Measurements from ENCODE around the gene C9.
"Not testable (repeated sequence)": the region's sequence is repeated elsewhere in the genome, so short reads cannot be mapped to it uniquely, and the experiment has no call there.

The C9 gene

DNA sequence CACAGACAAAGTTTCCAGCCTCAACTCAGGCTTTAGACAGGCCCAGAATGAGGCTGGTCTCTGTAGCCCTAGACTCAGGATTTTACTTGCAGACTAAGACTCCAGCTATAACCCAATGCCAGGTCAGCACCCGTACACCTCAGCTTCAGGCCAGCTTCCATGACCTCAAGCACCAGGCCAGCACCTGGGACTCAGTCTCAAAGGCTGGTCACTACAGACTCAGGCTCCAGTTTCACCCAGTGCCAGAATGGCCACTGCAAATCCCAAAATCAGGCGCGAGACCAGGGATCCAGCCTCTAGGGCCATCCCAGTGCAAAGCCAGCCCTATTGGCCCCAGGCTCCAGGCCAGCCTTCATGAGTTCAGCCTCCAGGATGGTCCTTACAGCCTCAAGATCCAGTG is 44.9 kb downstream of the C9 start:
- no peak for DNase-seq

DNA sequence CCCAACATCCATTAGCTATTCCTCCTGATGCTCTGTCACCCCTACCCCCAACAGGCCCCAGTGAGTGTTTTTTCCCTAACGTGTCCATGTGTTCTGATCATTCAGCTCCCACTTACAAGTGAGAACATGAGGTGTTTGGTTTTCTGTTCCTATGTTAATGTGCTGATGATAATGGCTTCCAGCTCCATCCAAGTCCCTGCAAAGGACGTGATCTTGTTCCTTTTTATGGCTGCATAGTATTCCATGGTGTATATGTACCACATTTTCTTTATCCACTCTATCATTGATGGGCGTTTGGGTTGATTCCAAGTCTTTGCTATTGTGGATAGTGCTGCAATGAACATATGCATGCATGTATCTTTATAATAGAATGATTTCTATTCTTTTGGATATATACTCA is 47.8 kb downstream of the C9 start:
- not testable (repeated sequence) for DNase-seq

DNA sequence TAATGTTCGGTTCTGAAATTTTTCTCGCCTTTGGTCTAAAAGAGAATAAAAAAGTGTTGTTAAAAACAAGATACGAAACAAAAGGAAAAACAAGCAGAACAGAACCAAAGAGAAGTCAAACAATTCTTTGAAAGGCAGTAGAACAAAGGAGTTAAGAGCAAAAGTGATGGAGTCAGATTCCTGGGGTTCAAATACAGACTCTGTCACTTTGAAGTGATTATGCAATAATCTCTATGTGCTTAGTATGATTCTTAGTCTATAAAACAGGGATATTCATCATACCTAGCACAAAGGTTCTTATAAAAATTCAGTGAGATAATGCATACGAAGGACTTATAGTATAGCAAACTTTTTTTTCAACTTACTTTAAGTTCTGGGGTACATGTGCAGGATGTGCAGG is 48.3 kb downstream of the C9 start:
- DNase-seq, result no peak

DNA sequence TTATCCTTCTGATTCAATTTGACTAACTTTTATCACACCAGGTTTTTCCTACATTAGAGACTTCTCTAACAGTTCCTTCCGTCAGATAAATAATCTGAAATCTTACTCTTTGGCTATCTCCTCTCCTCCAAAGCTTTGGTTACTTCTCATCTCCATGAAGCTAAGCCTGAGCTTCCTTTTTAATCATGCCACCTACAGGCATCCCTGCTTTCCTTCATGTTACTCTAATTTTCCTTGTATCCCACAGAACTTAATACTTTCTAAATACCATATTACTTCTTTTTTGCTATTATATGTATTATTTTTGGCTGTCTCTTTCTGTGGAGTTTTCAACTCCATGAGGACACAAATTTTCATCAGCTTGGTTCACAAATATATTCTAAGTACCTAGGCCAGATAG is 49.7 kb downstream of the C9 start:
- no peak for DNase-seq

DNA sequence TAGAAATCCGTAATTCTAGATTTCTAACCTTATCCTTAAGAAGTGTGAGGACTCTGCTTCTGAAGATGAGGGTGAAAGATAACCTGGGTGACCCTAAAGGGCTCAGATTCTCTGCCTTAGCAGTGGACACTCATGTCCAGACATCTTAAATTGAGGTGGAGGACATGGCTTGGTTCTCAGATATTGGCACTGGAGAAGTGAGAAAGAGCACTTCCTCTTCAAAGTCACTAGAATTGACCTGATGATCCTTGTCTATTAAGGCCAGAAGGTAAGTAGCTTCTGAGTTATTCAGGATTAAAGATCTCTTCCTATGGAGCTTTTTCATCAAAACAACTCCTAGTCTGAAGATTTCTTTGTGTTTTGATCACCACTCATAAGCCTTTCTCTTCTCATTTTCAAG is 54.8 kb downstream of the C9 start:
- no peak for DNase-seq

DNA sequence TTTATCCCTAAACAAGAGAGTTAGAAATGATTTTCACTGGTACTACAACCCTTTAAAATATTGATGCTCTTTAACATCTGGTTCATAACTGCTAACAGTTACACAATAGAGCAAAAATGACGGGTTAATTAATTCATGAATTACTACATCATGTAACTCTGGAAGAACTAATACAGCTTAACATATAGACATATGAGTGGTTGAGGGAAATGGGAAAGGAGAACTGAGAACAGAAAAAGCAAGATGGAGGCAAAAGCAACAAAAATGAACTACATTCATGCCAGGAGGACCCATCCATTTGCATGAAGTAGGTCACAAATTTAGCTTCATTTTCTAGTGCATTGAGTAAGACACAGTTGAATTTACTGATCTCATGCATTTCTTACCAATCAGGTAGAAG is 61.8 kb downstream of the C9 start:
- no peak for DNase-seq

DNA sequence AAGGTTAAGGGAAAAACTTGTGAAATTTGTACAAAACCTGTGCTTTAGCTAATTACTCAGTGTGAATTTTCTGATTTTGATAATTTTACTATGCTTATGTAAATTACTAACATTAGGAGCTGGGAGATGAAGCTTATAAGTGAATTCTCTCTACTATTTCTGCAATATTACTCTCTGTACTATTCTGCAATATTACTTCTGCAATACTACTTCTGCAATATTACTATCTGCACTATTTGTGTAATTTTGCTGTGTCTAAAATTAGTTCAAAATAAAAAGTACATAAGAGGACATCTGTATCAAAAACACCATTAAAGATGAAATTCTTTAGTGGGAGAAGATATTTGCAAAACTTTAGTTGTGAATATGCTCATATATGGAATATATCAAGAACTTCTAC is 62.9 kb downstream of the C9 start:
- DNase-seq, result no peak

DNA sequence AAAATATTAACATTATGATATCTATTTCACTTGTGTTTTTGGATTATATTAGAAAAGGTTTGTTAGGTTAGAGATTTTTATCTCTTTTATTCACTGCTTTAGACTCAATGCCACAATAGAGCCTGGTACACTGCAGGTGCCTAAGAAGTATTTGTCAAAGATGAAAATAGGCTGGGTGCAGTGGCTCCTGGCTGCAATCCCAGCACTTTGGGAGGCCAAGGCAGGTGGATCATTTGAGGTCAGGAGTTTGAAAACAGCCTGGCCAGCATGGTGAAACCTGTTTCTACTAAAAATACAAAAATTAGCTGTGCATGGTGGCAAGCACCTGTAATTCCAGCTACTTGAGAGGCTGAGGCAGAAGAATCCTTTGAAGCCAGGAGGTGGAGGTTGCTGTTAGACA is 64.3 kb downstream of the C9 start:
- no peak for DNase-seq

DNA sequence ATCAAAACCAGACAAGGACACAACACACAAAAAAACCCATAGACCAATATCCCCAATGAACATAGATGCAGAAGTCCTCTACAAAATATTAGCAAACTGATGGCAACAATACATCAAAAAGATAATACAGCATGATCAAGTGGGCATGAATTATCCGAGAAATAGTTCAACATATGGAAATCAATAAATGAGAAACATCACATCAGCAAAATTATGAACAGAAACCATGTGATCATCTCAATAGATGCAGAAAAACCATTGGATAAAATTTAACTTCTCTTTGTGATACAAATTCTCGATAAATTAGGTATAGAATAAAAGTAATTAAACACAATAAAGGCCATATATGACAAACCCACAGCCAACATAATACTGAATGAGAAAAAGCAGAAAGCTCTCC is 69.6 kb downstream of the C9 start:
- no peak for DNase-seq

DNA sequence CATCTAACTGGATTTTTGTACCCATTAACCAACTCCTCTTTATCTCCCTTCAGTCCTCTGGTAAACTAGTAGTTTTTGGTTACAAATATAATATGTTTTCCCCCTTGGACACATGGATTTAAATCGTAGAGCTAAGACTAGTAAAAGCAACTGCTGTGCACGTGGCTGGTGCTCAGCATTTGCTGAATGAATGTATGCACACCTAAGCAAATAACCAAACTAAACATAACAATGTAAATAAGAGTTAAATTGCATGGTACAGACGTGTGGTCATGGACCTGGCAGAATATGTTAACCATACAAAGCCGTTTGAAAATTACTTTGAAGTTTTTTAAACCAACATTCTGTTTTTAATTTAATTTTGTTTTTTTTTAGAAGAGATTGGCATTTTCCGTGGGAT is 79.7 kb downstream of the C9 start:
- DNase-seq, result no peak

DNA sequence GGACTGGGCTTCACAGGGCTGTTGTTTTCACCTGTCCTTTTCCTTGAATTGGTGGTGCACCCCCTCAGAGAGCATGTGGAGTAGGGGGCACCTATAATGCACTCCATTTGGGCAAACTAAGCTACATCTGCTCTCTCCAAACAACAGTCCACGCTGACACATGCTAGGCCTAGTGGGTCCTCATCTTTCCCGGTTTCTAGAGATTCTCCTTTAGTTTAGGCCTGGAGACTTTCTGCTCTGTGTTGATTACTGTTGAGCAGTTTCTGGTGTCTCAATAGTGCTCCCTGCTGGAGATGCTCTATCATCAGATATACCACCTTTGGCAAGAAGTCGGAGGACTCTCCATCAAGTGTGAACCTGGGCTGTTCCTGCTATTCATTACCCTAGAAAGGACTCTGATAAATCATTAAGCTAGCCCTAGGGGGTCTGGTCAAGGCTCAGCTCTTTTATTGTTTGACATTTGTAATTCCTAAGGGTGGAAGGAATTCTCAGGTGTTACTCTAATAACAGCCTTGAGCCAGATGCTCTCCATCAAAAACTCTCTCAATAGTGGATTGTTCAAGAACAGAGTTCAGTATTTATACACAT is 81.0 kb downstream of the C9 start:
- DNase-seq, result peak; percentile 60

DNA sequence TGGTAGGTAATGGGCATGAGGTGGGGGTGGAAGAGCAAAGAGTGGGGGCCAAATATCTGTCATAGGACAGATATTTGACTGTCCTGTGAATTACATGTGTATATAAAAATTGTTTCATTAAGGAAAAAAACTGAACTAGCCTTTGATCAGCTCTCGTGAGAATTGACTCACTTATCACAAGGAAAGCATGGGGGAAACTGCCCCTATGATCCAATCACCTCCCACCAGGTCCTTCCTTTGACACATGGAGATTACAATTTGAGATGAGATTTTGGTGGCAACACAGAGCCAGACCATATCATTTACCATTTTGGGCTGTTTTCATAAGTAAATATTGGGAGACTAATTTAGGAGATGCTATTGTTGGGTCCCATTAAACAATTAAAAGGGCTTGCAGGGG is 81.7 kb downstream of the C9 start:
- DNase-seq, result no peak

DNA sequence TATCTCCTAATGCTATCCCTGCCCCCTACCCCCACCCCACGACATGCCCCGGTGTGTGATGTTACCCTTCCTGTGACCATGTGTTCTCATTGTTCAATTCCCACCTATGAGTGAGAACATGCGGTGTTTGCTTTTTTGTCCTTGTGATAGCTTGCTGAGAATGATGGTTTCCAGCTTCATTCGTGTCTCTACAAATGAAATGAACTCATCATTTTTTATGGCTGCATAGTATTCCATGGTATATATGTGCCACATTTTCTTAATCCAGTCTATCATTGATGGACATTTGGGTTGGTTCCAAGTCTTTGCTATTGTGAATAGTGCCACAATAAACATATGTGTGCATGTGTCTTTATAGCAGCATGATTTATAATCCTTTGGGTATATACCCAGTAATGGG is 88.4 kb downstream of the C9 start:
- not testable (repeated sequence) for DNase-seq

DNA sequence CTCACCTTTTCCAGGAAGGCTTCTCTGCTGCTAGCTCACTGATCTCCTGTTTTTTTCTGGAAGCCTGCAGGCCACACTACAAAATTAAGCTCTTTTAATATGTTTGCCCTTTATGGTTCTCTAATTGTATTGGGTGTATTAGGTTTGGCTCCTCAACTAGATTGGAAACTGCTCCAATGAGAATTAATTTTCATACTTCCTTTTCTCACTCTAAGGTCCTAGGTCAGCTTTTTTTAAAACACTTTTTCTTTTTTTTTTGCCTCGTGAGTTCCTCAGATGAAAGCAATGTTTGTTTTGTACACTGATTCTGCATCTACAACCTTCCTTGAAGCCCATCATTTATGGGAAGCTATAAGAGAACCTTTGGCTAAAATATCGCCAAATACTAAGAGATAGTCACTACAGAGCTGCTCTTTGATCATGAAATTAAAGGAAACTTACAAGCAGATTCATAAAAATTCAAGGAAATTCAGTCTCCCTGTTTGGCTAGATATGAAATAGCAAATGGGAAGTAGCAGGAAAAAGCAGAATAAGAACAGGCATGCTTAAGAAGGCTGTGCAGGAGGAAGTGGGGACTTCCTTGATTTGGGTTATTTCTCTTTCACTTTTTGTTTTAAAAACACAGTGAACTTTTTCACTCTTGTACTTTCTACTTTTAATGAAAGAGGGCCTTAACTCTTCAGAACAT is 89.8 kb downstream of the C9 start:
- DNase-seq, result no peak

DNA sequence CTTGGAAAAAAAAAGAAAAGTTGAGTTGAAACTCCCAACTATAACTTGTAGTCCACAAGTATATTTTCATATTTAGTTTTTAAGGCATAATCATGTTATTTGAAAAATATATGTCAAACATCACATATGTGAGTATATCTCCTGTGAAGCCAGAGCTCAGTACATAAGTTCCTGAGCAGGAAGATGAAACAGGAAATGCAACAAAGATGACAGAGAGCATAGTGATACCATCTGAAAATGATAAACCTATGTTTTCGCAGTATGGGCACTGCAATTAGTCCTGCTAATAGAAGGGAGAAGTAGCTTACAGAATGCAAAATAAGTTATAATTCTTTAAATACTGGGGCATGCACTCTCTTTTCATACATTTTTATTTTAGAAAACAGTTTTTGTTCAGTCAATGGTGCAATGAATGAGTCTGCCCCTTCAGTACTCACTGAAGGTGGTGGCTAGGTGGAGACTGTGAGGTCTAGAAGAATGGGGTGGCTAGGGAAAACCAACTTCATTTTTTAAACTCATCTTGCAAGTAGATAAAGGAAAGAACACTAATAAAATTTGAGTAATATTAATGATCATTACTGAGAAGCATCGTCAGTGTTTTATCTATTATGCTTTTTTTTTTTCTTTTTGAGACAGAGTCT is 90.9 kb downstream of the C9 start:
- DNase-seq, result no peak

DNA sequence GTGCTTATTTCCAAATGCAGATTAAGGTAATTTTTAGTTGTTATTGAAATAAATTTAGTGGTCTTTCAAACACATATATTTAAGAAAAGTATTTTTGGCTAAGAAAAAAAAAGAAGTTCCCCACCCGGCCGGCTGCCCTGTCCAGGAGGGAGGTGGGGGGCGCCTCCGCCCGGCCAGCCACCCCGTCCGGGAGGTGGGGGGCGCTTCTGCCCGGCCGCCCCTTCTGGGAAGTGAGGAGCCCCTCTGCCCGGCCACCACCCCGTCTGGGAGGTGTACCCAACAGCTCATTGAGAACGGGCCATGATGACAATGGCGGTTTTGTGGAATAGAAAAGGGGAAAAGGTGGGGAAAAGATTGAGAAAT is 91.4 kb downstream of the C9 start:
- not testable (repeated sequence) for DNase-seq

DNA sequence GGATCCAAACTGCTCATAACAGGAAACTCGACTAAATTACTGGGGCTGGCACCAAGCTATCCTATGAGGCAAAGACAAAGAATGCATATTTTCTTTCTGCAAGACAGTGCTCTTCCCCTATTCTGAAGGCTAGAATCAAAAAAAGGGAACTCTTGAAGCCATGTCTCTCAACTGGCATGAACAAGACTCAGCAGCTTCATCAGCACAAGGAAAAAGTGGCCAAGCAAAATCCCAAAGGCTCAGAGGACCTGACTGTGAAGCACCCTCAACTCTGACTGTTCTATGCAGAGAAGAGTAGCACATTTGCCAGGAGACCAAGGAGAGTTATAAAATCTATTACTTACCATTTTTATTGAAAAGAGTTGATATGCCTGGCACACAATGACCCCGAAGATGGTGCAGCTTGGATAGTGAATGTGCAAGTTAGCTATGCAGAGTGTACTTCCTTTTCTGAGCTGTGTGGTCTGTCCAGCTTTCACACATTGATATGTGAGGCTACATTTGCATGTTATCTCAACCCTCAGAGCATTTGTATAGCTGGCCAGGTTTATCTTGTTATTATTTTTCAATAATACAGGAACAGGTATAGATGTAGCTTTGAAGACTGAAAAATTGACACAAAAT is 94.0 kb downstream of the C9 start:
- no peak for DNase-seq

DNA sequence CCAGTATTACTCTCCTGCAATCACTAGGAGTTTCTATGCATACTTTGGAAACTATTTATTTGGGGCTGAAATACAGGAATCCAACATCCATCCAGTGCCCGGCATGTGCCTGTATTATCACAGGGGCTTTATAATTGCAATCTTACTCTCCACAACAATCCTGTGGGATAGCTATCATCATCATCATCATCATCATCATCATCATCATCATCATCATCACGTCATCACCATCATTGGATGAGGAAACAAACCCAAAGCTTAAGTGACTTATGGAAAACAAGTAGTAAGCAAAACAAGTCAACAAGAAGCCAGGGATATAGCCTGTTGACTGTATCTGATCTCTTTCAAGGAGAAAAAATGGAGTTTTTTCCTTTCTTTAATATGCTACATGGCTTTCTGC is 97.1 kb downstream of the C9 start:
- DNase-seq, result no peak

DNA sequence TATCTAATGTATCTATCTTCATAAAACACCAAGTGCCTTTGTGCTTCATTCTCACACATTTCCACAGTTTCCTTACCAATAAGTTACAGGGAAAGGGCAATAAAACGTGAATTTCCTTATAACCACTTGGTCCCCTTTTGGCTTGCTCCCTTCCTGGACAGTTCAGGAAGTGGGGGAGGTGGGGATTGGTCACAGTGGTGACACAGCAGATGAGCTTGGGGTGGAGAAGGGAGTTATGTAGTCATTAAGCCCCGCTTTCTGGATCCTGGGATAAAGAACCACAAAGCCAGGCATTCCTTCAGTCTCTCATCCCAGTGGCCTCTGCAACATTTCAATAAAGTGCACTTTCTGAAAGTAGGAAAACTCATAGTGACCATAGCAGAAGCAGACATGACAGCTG is 97.9 kb downstream of the C9 start:
- peak; percentile 22 for DNase-seq

DNA sequence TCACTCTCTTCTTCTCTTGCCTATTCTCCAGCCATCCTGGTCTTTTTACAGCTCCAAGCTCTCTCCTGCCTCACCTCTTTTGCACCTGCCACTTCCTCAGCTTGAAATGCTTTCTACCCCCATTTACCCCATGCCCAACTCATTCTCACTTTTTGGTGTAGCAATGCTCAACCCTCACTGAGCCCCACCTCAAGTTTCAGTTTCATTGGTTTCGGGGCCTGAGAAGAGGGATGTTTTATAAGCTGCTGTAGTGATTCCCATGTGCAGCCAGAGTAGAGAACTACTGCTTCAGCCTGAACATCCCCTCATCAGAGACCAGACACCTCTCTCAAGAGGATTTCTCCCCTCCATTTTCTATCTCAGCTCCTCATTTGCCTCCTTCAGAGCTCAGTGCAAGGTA is 99.8 kb downstream of the C9 start:
- no peak for DNase-seq

DNA sequence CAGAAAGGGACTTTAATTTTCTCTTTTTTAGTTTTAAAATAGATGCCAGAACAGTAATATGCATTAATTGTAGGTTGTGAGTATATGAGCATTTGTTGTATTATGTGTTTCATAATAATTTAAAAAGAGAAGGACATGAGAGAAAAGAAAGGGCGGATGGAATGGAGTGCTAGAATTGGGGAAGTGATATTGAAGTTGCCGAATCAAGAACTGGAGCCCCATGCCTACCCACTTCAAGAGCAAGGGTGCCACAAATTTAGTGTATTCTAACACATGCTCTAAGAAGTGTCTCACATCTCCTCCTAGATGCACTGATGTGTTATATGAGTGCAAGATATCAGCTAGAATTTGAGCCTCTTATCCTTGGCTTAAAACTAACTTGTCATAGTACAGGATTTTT is 101.3 kb downstream of the C9 start:
- DNase-seq, result no peak

DNA sequence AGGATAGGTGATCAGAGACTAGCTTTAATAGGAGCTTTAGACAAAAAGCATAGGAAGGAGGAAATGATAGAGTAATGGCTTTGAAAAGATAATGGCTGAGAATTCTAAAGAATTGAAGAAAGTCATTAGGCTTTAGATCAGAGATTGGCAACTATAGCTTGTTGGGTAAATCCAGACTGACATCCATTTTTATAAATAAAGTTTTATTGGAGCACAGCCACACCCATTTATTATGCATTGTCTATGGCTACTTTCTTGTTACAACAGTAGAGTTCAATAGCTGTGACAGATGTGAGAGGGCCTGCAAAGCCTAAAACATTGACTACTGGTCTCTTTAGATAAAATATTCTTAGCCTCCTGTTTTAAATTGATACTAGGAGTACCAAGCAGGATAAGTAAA is 104.2 kb downstream of the C9 start:
- DNase-seq, result no peak

DNA sequence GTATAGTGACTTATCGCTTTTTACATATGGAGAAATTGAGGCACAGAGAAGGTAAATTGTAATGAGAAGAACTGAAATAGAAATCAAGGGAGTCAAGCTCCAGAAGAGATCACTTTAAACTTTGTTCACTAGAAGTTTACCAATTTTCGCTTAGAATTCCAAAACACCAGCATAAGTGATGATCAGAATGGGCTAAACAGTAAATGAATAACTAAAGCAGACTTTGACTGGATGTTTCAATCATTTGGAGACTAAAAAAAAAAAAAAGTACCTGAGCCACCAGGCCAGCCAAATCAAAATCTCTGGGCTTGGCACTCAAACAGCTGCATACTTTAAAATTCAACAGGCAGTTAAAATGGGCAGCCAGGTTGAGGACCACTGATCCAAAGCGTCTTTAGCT is 106.7 kb downstream of the C9 start:
- no peak for DNase-seq

DNA sequence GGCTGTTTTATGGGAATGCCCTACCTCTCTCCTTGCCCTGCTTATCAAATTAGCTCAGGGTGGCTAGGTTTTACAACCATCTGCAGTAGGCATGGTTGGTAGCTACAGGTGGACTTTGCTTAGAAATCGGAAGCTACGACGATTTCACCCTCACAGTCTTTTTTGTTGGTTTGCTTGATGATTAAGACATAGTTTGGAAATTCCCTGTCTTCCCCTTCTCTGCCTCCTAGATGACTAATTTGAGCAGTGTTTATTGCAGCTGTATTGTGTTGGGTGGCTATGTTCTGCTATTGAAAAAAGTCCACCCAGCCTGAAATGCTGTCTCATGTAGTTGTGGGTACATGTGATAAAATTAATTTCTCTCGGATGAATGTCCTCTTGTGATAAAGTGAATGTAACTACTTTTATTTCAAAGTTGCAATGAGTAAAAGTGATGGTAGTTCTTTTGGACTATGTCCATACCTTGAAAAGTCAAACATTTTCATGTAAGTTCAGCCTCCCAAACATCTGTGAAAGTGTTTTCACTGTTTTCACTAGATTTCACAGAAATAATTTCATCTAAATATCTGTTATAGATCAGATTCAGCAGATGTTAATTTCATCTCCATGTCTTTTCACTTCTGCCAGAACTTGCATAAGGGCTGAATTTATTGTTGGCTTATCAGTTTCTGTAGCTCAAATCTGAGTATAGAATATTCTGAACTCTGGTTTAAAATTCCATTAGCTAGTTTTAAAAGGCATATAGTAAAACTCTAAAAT is 107.6 kb downstream of the C9 start:
- DNase-seq, result peak; percentile 66

Measured in fibroblast of skin of right quadriceps (primary cell).